HG03135 (cell line): ENCODE results near the gene TEX53.

ENCODE experiments used
- ATAC-seq: cut with Tn5 transposase; IDR thresholded peaks from one replicate; pipeline ENCODE4 v1.9.1; 2021; ENCODE audit warnings: mild to moderate bottlenecking, moderate library complexity; ENCODE audit not compliant: unreplicated experiment

The TEX53 gene

GRCh38 chr9:114657705-114658104, at the start of gene TEX53:
TSS of gene TEX53 (minus strand) at chr9:114657805. CDS start at chr9:114657774, 31 bp downstream.
- ATAC-seq: no peak

GRCh38 chr9:114706711-114707110, 49.1 kb upstream of the TEX53 start:
- no peak for ATAC-seq

GRCh38 chr9:114701988-114702387, 44.4 kb upstream of the TEX53 start:
- ATAC-seq: no peak

- no peak for ATAC-seq
Measured at GRCh38 chr9:114697951-114698351, 40.3 kb upstream of the TEX53 start.

GRCh38 chr9:114696814-114697544, 39.4 kb upstream of the TEX53 start:
- peak; percentile 69 for ATAC-seq

GRCh38 chr9:114695948-114696347, 38.3 kb upstream of the TEX53 start:
- ATAC-seq: no peak

GRCh38 chr9:114694719-114695269, 37.2 kb upstream of the TEX53 start:
- no peak for ATAC-seq

- ATAC-seq: no peak
Measured at GRCh38 chr9:114694146-114694545, 36.5 kb upstream of the TEX53 start.

GRCh38 chr9:114693248-114693855, 35.7 kb upstream of the TEX53 start:
- ATAC-seq: no peak

- ATAC-seq: no peak
Measured at GRCh38 chr9:114691956-114692295, 34.3 kb upstream of the TEX53 start.

GRCh38 chr9:114691046-114691955, 33.7 kb upstream of the TEX53 start:
- peak; percentile 65 for ATAC-seq

GRCh38 chr9:114690308-114690707, 32.7 kb upstream of the TEX53 start:
- no peak for ATAC-seq

- ATAC-seq: no peak
Measured at GRCh38 chr9:114689813-114690212, 32.2 kb upstream of the TEX53 start.

- ATAC-seq: no peak
Measured at GRCh38 chr9:114688909-114689610, 31.5 kb upstream of the TEX53 start.

- ATAC-seq: no peak
Measured at GRCh38 chr9:114688379-114688778, 30.8 kb upstream of the TEX53 start.

GRCh38 chr9:114687034-114687433, 29.4 kb upstream of the TEX53 start:
- no peak for ATAC-seq

GRCh38 chr9:114685951-114686350, 28.3 kb upstream of the TEX53 start:
- ATAC-seq: no peak

- no peak for ATAC-seq
Measured at GRCh38 chr9:114684036-114684435, 26.4 kb upstream of the TEX53 start.

- ATAC-seq: no peak
Measured at GRCh38 chr9:114682846-114683245, 25.2 kb upstream of the TEX53 start.

GRCh38 chr9:114681594-114682332, 24.2 kb upstream of the TEX53 start, which contains the start of gene TEX48:
TSS of gene TEX48 (minus strand) at chr9:114682192. CDS start at chr9:114671723, 10,469 bp downstream.
- ATAC-seq: peak; percentile 79
